ENCODE data around the gene ZNF331. TPM values are rescaled to one million over a fixed set of nuclear protein-coding genes. Genes with fewer than 3 reads are reported as not detected.

The ZNF331 gene
- total RNA-seq, 1 experiment from 2014 or later = 25.0 TPM

GRCh38 chr19:53571339-53571738 lies 33.4 kb downstream of the ZNF331 start:
- ChIA-PET CTCF (no interaction called here), POLR2A (no interaction called here)
- peaks cover 9% of the 10 kb centered on the region for H3K36me3 ChIP-seq (ENCODE audit: control insufficient read depth, insufficient read depth, low read length)
- H3K4me1 ChIP-seq (ENCODE audit: control insufficient read depth, insufficient read depth, low read length) = no peaks in the 10 kb centered on the region
- H3K27ac ChIP-seq (ENCODE audit: low read length) = no peak overlapping the region
- ATAC-seq = no peak
- intact Hi-C loops (cut with micrococcal nuclease; ENCODE audit: unreplicated experiment) = no loop called here
- no TSS peak for BruUV-seq (replicated peaks)
- no peak overlapping the region for H3K4me3 ChIP-seq (ENCODE audit: low read depth in 2 of 2, low read length in 2 of 2)
- TF ChIP-seq TCF7L2 (IDR thresholded peaks at IDR 0.05; ENCODE audit: low read depth, low read length) (no peak), REST (IDR thresholded peaks at IDR 0.05; ENCODE audit: insufficient read depth in 1 of 2, low read depth in 2 of 2, low read length in 1 of 2) (no peak), SIN3A (IDR thresholded peaks at IDR 0.05; ENCODE audit: borderline replicate concordance, insufficient read depth, low read depth, low read length) (no peak), CTCF (IDR thresholded peaks at IDR 0.05) (no peak)
- DNase-seq (ENCODE audit: low read depth, low spot score) = no peak
- in situ Hi-C loops (cut with HindIII; ENCODE audit: low pct_unique_long_range_greater_than_20kb, low sequenced_read_pairs) = no loop called here
- no peaks in the 10 kb centered on the region for H3K27me3 ChIP-seq (ENCODE audit: control insufficient read depth, insufficient read depth, low read length)
- H3K9me3 ChIP-seq (ENCODE audit: control insufficient read depth, insufficient read depth, low read depth, low read length) = peaks cover 4% of the 10 kb centered on the region

DNA sequence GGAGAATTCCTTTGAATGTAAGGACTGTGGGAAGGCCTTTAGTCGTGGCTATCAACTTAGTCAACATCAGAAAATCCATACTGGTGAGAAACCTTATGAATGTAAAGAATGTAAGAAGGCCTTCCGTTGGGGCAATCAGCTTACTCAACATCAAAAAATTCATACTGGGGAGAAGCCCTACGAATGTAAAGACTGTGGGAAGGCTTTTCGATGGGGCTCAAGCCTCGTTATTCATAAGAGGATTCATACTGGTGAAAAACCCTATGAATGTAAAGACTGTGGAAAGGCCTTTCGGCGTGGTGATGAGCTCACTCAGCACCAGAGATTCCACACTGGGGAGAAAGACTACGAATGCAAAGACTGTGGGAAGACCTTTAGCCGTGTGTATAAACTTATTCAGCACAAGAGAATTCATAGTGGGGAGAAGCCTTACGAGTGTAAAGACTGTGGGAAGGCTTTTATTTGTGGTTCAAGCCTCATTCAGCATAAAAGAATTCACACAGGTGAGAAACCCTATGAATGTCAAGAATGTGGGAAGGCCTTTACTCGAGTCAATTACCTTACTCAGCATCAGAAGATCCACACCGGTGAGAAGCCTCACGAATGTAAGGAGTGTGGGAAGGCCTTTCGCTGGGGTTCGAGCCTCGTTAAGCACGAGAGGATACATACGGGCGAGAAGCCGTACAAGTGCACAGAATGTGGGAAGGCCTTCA lies 39.2 kb downstream of the ZNF331 start:
- ATAC-seq (no peak), DNase-seq (ENCODE audit: low read depth, low spot score) (no peak)
- Histone ChIP-seq H3K9me3 (ENCODE audit: control insufficient read depth, insufficient read depth, low read depth, low read length) (peaks cover 27% of the 10 kb centered on the region), H3K4me3 (ENCODE audit: low read depth in 2 of 2, low read length in 2 of 2) (no peak overlapping the region), H3K36me3 (ENCODE audit: control insufficient read depth, insufficient read depth, low read length) (peaks cover 17% of the 10 kb centered on the region), H3K4me1 (ENCODE audit: control insufficient read depth, insufficient read depth, low read length) (no peaks in the 10 kb centered on the region), H3K27me3 (ENCODE audit: control insufficient read depth, insufficient read depth, low read length) (no peaks in the 10 kb centered on the region), H3K27ac (ENCODE audit: low read length) (no peak overlapping the region)
- TF ChIP-seq REST (IDR thresholded peaks at IDR 0.05; ENCODE audit: insufficient read depth in 1 of 2, low read depth in 2 of 2, low read length in 1 of 2) (no peak), SIN3A (IDR thresholded peaks at IDR 0.05; ENCODE audit: borderline replicate concordance, insufficient read depth, low read depth, low read length) (no peak), CTCF (IDR thresholded peaks at IDR 0.05) (no peak), TCF7L2 (IDR thresholded peaks at IDR 0.05; ENCODE audit: low read depth, low read length) (no peak), POLR2AphosphoS5 (IDR thresholded peaks at IDR 0.05; ENCODE audit: low read depth, low read length) (no peak)
- in situ Hi-C loops (cut with HindIII; ENCODE audit: low pct_unique_long_range_greater_than_20kb, low sequenced_read_pairs) (no loop called here), intact Hi-C loops (cut with micrococcal nuclease; ENCODE audit: unreplicated experiment) (no loop called here)
- no TSS peak for BruUV-seq (replicated peaks)
- POLR2A ChIA-PET = no interaction called here
- CTCF ChIA-PET = no interaction called here

All from Panc1 (cell line).